ENCODE data around the gene NR2F6. TPM values are rescaled to one million over a fixed set of nuclear protein-coding genes. Genes with fewer than 3 reads are reported as not detected.

The NR2F6 gene
- total and polyA plus RNA-seq, 2 donors (not counting 1 experiment from before 2014, with no cell fraction given): 2.0 to 4.9 TPM

- Histone ChIP-seq H4K20me1 (ENCODE audit: control insufficient read depth, insufficient read depth, low read length, poor library complexity, severe bottlenecking) (no peaks in the 10 kb centered on the region), H3K9ac (ENCODE audit: low read length) (no peak overlapping the region), H3K4me1 (ENCODE audit: control insufficient read depth in 2 of 2, insufficient read depth in 2 of 2, low read length in 2 of 2) (peaks cover 5 to 29% of the 10 kb centered on the region in 2 donors), H3K4me3 (ENCODE audit: control extremely low read depth in 1 of 5, extremely low read depth in 1 of 5, insufficient read depth in 1 of 5, low read depth in 2 of 5, low read length in 4 of 5) (no peak overlapping the region), H3K9me3 (ENCODE audit: control extremely low read depth in 1 of 3, control insufficient read depth in 2 of 3, insufficient read depth in 1 of 3, low read length in 2 of 3) (peaks cover 0 to 2% (median 0%) of the 10 kb centered on the region in 3 donors), H3K4me2 (replicated peaks; ENCODE audit: low read depth, low read length, poor library complexity, severe bottlenecking) (no peak overlapping the region), H3K27me3 (replicated peaks in 1 of 4; ENCODE audit: control extremely low read depth in 1 of 4, control insufficient read depth in 3 of 4, insufficient read depth in 4 of 4, low read length in 3 of 4) (no peaks in the 10 kb centered on the region), H3K27ac (ENCODE audit: low read length in 2 of 2) (no peak overlapping the region), H2AFZ (ENCODE audit: insufficient read depth, low read depth, low read length, poor library complexity, severe bottlenecking) (no peak overlapping the region), H3K79me2 (ENCODE audit: control insufficient read depth, insufficient read depth, low read length) (no peaks in the 10 kb centered on the region), H3K36me3 (replicated peaks in 1 of 2; ENCODE audit: control extremely low read depth in 1 of 2, control insufficient read depth in 1 of 2, extremely low read depth in 1 of 2, insufficient read depth in 2 of 2, low read length in 1 of 2) (no peaks in the 10 kb centered on the region)
- WGBS (ENCODE audit: insufficient coverage): 91% methylated on average over 7 of the region's 8 CpGs
- no peak for TF ChIP-seq EZH2 (IDR thresholded peaks at IDR 0.05; ENCODE audit: borderline replicate concordance, insufficient read depth, low read depth, low read length, poor library complexity, severe bottlenecking)
- POLR2A ChIA-PET: interaction anchor here (0.6 to 3.1 kb wide), 3 partner anchors 17 to 791 kb away, joined by 6 to 13 read pairs (median 12); partner anchors contain the start of gene OCEL1
- DNase-seq (peak; percentile 20), ATAC-seq (ENCODE audit: low read depth) (no peak)
- Mint-ChIP-seq H3K4me1 (peaks cover 25% of the 10 kb centered on the region), H3K4me3 (peak overlapping the region; percentile 77), H3K9me3 (ENCODE audit: insufficient read depth) (no peaks in the 10 kb centered on the region), H3K27ac (peak overlapping the region; percentile 68), H3K27me3 (no peaks in the 10 kb centered on the region)
- CTCF ChIA-PET: interaction anchor here (0.9 to 2.2 kb wide), 5 partner anchors 8 to 176 kb away, joined by 3 to 6 read pairs (median 4); partner anchors contain the start of gene BABAM1
- intact Hi-C loops (cut with micrococcal nuclease): no loop called here
Measured at GRCh38 chr19:17243211-17243829, 2.4 kb downstream of the NR2F6 start.

DNA sequence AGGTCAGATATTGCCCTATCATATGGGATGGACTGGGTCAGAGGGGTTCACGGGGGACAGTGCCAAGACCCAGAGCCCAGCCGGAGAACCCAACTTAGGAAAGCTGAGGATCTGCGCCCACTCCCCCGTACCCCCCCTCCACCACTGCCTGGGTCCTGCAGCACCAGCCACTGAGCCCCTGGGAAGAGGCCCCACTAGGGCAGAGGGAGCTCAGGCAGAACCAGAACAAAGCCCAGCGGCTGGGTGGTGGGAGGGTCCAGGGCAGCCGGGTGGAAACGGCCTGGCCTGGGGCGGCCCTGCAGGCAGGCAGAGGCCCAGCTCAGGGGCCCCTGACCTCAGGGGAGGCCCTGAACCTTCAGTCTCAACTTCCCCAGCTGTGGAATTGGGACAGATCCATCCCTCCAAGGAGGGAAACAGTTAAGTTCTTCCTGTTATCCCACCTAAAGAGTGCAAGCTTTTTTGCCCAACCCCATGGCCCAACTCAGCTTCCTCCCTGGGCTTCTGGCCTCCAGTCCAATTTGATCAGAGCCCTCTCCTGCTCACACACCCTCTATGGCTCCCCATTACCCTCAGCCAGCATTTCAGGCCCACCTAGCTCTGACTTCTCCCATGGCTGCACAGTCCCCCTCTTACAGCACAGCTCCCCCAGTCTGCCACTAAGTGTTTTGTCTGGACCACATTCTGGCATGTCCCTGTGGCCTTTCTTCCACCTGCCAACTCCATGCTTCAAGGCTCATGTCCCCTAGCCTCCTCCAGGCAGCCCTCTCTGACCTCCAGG, 3.1 kb downstream of the NR2F6 start:
- Histone ChIP-seq H3K4me3 (ENCODE audit: control extremely low read depth in 1 of 5, extremely low read depth in 1 of 5, insufficient read depth in 1 of 5, low read depth in 2 of 5, low read length in 4 of 5) (no peak overlapping the region), H3K27ac (ENCODE audit: low read length in 2 of 2) (peak overlapping the region in 1 of 2 donors; percentile 2), H2AFZ (ENCODE audit: insufficient read depth, low read depth, low read length, poor library complexity, severe bottlenecking) (no peak overlapping the region), H3K27me3 (replicated peaks in 1 of 4; ENCODE audit: control extremely low read depth in 1 of 4, control insufficient read depth in 3 of 4, insufficient read depth in 4 of 4, low read length in 3 of 4) (no peaks in the 10 kb centered on the region), H3K4me2 (replicated peaks; ENCODE audit: low read depth, low read length, poor library complexity, severe bottlenecking) (no peak overlapping the region), H3K79me2 (ENCODE audit: control insufficient read depth, insufficient read depth, low read length) (no peaks in the 10 kb centered on the region), H3K9me3 (ENCODE audit: control extremely low read depth in 1 of 3, control insufficient read depth in 2 of 3, insufficient read depth in 1 of 3, low read length in 2 of 3) (peaks cover 0 to 2% (median 0%) of the 10 kb centered on the region in 3 donors), H3K36me3 (replicated peaks in 1 of 2; ENCODE audit: control extremely low read depth in 1 of 2, control insufficient read depth in 1 of 2, extremely low read depth in 1 of 2, insufficient read depth in 2 of 2, low read length in 1 of 2) (no peaks in the 10 kb centered on the region), H3K9ac (ENCODE audit: low read length) (no peak overlapping the region), H3K4me1 (ENCODE audit: control insufficient read depth in 2 of 2, insufficient read depth in 2 of 2, low read length in 2 of 2) (peaks cover 5 to 29% of the 10 kb centered on the region in 2 donors), H4K20me1 (ENCODE audit: control insufficient read depth, insufficient read depth, low read length, poor library complexity, severe bottlenecking) (no peaks in the 10 kb centered on the region)
- ChIA-PET POLR2A (interaction anchor here (0.6 to 3.1 kb wide), 3 partner anchors 16 to 27 kb away, joined by 4 to 13 read pairs (median 6); partner anchors contain the start of genes OCEL1 and USE1), CTCF (interaction anchor here (0.6 to 1.1 kb wide), 6 partner anchors 19 to 175 kb away, joined by 3 to 6 read pairs (median 4); partner anchors contain the start of genes BABAM1 and USE1)
- TF ChIP-seq, protein P1, sequence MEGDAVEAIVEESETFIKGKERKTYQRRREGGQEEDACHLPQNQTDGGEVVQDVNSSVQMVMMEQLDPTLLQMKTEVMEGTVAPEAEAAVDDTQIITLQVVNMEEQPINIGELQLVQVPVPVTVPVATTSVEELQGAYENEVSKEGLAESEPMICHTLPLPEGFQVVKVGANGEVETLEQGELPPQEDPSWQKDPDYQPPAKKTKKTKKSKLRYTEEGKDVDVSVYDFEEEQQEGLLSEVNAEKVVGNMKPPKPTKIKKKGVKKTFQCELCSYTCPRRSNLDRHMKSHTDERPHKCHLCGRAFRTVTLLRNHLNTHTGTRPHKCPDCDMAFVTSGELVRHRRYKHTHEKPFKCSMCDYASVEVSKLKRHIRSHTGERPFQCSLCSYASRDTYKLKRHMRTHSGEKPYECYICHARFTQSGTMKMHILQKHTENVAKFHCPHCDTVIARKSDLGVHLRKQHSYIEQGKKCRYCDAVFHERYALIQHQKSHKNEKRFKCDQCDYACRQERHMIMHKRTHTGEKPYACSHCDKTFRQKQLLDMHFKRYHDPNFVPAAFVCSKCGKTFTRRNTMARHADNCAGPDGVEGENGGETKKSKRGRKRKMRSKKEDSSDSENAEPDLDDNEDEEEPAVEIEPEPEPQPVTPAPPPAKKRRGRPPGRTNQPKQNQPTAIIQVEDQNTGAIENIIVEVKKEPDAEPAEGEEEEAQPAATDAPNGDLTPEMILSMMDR (IDR thresholded peaks at IDR 0.05): no peak
- TF ChIP-seq EZH2 (IDR thresholded peaks at IDR 0.05; ENCODE audit: borderline replicate concordance, insufficient read depth, low read depth, low read length, poor library complexity, severe bottlenecking): no peak
- ATAC-seq (ENCODE audit: low read depth): no peak
- Mint-ChIP-seq H3K27me3 (no peaks in the 10 kb centered on the region), H3K4me1 (peaks cover 25% of the 10 kb centered on the region), H3K9me3 (ENCODE audit: insufficient read depth) (no peaks in the 10 kb centered on the region), H3K4me3 (peak overlapping the region; percentile 14), H3K27ac (peak overlapping the region; percentile 67)
- intact Hi-C loops (cut with micrococcal nuclease): no loop called here
- peak; percentile 23 for DNase-seq
- 18% methylated on average over 4 of the region's 8 CpGs for WGBS (ENCODE audit: insufficient coverage)

Measured in B cell (primary cell).